ENCODE results near the gene PDZD7.
A peak's percentile ranks its signal among the peaks of the same experiment; 100 is the strongest.

Gene PDZD7

DNA sequence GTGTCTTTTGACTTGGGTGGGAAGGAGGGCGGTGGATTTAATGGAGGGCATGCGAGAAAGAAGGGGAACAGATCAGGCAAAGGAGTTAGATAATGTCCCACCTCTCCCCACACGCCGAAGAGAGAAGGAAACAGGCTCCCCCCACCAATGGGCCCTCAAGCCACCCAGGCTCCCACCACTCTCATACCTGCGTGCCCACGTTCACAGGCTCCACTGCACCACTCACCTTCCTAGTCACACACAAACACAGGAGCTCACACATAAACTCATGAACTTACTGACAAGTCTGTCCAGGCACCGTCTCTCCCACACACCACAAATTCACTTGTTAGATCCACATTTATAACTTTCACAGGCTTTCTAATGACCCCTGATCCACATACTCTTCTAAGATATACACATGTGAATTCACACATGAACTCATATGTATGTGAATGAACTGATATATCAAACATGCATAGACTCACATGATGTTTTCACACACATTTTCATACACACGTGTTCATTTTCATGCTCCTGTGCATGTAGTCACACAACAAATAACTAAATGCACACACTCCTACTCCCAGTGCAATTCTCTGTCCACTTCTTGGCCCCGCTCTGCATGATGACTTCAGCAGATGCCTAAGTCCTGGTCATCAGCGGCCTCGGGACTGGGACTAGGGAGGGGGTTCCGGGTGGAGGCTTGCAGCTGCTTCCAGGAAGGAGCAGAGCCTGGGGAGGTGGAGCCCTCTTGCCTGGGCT lies 29.8 kb downstream of the PDZD7 start:
- no peak for DNase-seq

- DNase-seq: no peak
These were observed 30.6 kb downstream of the PDZD7 start for GRCh38 chr10:101000127-101000914.

- DNase-seq: no peak
These were observed 31.2 kb downstream of the PDZD7 start, which contains the start of gene LZTS2 for GRCh38 chr10:100999742-101000126. Gene LZTS2, plus strand, starts transcription at chr10:100999808. Its CDS starts 2,731 bp downstream, at chr10:101002539.

DNA sequence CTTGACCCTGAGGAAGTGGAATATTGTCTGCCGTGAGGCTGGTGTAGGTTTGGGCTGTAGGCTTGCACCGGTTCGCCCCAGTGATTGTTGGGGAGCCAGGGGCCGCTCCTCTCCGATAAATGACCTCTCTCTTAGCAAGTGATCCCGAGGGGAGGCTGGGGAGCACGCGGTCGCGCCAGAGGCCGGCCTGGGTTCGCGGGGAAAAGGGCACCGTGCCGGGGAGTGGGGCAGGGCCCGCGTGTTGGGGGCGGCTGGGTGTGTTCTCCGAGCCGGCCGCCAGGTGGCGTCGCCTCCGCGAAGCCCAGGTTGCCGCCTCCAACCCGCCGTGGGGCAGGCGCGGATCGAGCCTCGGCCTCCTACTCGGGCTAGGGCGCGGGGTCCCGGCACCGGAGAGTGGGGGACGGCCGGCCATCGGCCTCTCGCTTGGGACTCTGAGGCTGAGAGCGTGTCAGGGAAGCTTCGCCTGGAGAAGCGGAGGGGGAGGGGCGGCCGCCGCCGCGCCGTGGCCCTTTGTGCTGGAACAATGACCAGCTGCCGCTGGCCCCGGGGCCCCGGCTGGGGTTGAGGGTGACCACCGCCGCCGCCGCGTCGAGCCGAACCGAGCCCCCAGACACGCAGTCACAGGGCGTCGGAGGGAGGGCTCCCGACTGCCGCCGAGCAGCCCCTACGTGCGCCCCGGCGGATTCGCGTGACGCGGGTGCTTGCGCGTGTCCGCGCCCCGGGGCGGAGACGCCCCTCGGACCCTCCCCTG lies 31.8 kb downstream of the PDZD7 start:
- DNase-seq: peak; percentile 73 to 83

GRCh38 chr10:100998183-100998990 lies 32.5 kb downstream of the PDZD7 start:
- DNase-seq: peak; percentile 49 to 67

DNA sequence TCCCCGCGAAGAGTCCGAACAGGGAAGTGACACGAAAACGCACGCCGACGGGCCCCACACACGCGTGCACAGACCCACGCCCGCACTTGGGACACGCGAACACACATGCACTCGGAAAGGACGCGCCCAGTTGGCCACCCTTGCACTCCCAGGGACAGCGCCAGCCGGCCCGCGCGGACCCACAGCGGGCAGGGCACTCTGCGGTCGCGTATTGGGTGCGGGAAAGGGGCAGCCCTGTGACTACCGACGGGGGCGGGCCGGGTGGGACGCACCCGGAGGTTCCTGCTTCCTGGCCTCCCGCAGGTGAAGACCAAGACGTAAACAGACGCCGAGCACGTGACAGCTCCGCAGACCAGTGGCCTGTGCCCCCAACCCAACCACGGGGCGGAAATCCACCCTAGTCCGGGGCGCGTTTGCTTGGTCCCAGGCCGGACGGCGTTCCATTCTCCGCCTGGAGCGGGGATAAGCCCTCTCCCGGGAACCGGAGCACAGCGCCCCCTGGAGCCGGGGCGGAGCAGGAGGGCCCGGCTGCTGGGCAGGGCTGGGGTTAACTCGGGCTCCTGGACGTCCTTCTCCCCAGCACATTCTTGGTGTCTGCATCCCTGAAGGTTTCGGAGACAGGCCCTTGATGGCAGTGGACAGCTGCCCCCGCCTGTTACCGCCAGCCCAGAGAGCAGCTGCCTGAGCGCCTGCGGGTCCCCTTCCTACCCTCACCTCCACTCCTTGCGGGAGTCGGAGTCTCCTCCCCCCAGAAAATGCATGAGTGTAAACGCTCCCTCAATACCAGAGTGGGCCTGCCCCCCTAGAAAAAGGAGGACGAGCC lies 33.4 kb downstream of the PDZD7 start:
- DNase-seq: peak; percentile 57 to 72

GRCh38 chr10:100996678-100997359 lies 34.1 kb downstream of the PDZD7 start:
- DNase-seq: peak in 1 of 2 donors; percentile 46

DNA sequence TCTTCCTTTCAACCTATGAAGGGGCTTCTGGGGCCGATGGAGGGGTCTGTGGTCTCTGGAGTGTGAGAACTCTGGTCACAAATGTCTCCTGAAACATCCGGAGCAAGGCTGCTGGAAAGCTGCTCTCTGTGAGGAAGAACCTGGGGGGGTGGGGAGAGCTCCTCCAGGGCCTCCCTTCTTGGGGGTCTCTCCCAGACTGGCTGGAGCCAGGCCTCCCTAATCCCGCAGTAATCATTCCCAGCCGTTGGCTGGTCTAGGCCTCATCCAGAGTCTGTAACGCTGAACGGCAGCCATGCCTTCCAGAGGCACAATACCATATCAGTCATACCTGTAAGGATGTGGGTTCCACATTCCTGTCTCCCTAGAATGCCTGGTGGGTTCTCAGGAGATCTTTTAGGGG lies 35.7 kb downstream of the PDZD7 start:
- no peak for DNase-seq

DNA sequence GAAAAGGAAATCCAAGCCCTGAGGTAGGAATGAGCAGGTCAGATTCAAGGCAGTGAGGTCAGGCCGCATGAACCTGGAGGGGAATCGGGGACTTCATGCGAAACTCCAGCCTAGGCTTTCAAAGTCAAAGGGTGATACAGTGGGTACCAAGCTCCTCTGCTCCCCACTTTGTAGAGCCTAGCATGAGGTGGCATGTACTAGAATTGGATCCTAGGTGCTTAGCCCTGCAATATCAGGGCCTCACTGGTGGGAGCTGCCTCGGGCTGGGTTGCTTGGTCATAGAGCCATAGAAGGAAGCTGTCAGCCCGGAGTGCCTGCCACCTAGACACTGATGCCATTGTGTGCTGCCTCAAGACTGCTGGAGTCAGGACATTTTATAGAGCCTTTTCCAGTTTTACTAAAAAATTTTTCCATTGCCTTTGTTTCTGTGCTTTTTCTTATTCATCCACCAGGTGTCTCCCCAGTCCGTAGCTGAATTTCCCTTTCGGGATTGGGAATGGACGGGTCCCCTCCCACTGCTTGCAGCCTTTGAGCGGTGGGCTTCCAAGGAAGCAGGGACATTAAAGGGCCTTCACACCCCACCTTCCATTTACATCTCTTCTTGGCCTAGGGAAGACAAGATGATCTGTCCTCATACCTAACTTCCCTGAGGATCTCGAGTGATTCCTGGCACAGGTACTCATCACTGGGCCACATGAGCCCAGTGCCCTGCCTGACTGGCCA lies 36.8 kb downstream of the PDZD7 start:
- no peak for DNase-seq

DNA sequence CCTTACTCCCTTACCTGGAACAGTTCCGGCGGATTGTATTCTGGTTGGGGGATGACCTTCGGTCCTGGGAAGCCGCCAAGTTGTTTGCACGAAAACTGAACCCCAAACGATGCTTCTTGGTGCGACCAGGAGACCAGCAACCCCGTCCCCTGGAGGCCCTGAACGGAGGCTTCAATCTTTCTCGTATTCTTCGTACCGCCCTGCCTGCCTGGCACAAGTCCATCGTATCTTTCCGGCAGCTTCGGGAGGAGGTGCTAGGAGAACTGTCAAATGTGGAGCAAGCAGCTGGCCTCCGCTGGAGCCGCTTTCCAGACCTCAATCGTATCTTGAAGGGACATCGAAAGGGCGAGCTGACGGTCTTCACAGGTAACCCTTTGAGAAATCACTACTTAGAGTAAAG lies 41.8 kb downstream of the PDZD7 start:
- DNase-seq: no peak

DNA sequence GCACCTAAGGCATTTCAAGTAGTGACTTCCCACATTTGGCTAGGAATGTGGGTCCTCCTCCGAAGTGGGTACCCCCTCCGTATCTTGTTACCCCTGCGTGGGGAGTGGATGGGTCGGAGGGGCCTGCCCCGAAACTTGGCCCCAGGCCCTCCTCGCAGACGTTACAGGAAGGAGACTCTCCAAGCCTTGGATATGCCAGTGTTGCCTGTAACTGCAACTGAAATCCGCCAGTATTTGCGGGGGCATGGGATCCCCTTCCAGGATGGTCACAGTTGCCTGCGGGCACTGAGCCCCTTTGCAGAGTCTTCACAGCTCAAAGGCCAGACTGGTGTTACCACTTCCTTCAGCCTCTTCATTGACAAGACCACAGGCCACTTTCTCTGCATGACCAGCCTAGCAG lies 42.8 kb downstream of the PDZD7 start:
- no peak for DNase-seq

DNA sequence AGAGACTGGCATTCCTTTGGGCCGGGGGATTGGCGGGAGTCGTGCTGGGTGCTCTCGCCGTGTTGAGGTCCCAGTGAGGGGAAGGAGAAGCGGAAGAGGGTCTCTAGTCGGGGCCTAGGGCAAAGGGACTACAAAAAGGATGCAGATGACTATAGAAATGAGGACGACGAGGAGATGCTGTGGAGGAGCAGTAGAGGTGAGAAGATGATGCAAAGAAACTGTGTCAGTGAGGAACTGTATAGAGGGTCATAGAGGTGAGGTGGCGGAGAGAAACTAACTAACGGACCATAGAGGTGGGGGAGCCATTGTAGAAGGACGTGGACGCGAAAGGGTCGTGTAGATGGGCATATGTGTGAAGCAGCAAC lies 43.3 kb downstream of the PDZD7 start:
- no peak for DNase-seq

DNA sequence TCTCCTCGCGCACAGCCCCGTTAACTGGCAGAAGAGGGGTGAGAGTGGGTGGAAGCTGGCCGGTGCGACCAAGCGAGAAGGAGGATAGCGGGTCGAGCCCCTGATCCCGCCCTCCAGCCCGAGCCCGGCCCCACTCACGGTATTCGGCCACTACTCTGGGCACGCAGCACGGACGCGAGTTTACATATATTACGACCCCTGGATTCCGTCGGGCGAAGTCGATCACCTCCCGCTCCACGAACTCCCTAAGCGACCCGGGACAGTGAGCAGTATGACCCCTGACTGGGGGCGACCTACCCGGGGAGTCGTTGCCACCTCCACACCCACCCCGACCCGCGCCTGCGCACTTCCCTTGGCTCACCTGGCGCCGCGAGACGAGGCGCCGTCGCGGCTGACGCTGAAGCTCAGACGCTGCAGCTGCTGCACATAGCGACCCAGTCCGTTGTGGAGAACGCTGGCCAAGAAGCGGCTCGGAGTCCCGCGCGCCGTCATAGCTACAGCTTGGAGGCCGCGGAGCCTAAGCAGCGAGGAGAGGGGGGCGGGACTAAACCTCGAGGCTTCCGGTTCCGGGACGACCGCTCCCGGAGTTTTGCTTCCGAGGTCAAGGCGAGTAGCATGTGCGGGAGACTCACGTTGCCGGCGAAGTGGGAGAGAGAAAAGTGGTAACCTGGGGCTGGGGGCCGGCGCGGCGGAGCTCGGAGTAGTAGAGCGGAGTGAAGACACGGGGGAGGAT lies 43.8 kb downstream of the PDZD7 start, which contains the start of the genes MRPL43 and TWNK:
Gene MRPL43 (minus strand): TSS at position 546 of the 733 bp plus-strand sequence. CDS start 54 bp downstream, at position 492.
Gene TWNK (plus strand): TSS at position 592 of the 733 bp plus-strand sequence. CDS start 668 bp downstream, outside the sequence.
- peak; percentile 80 to 85 for DNase-seq

DNA sequence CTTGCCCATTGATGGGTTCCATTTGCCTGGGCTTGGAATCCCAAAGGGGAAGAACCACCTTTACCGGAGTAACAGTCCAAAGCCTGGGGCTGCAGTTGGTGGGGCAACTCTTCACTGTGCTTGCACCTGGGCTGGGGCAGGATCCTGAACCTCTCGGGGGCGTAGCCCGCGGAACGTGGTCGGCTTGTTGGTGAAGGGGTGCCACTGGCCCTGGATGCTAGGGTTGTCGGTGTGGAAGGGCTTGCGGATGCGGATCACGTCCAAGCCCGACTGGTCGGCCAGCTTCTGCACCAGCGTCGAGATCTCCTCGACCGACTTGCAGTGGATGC lies 44.3 kb downstream of the PDZD7 start:
- no peak for DNase-seq

DNA sequence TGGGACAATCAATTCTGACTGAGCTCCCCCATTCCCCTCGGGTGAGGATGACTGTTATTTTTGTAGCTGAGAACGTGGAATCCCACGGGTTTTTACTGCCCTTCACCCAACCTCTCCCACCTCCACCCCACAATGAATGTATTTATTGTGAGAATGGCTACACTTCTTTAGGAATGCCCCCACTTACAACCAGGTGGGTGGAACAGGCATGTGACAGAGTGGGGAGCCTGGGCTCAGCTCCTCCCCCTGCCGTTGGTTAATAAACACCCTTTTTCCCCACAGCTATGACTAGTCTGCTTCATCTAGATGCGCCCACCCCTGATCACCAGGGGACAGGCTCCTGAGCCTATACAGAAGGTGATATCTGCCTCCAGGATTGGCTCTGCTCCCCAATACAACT lies 45.6 kb downstream of the PDZD7 start:
- no peak for DNase-seq

DNA sequence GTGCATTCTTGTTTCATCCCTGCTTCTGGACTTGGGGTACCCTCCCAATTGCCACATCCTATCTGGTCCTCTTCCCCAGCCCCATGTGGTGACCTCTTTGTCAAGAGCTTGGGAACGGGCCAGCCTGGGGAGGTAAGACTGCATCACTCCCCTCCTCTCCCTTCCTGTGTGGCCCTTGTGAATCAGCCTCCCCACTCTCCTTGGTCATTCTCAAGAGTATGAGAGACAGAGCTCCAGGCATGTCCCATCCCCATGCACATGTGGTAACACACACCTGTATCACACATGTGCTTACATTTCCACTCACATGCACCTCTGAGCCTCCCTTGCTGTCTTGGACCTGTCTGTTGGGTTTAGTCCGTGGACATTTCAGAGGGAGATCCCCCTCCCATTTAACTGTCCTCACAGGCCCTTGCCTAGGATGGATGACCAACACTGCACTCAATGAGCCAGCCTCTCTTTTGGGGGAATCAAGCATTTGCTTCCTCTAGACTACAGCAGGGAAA lies 46.2 kb downstream of the PDZD7 start:
- no peak for DNase-seq

DNA sequence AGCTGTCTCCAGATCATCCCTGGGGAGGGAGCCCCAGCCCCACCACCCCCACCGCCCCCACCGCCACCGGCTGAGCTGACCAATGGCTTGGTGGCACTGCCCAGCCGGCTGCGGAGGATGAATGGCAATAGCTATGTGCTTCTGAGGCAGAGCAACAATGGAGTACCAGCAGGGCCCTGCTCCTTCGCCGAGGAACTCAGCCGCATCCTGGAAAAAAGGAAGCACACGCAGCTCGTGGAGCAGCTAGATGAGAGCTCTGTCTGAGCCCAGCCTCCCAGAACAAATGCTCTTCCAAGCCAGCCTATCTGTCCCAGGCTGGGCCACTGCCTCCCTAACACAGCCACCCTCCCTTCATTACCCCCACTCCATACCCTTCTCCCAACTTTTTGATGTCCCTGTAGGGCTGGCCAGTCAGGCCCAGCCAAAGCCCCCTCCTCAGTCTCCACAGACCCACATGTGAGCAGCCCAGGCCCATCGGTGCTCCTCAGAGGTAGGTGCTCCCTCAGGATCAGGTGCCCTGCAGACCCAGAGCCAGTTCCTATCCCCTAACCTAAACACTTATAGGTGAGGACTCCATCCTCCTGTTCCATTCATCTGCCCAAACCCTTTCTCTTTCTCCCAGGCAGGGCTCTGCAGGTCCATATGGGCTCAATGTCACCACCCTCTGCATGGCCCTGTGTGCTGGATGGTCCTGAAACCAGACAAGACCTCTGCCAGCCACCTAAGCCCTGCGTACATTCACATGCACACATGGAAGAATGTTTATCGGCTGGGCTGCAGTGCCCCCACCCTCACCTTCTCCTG lies 46.9 kb downstream of the PDZD7 start:
- no peak for DNase-seq

All from CD4-positive, alpha-beta T cell treated with Interferon alpha-2 for 1 hour (primary cell).